ENCODE data around the gene SYTL2. TPM values are rescaled to one million over a fixed set of nuclear protein-coding genes. Genes with fewer than 3 reads are reported as not detected.
A peak's percentile ranks its signal among the peaks of the same experiment; 100 is the strongest.

Gene SYTL2
- total RNA-seq, 1 experiment from 2014 or later, result 0.77 TPM

DNA sequence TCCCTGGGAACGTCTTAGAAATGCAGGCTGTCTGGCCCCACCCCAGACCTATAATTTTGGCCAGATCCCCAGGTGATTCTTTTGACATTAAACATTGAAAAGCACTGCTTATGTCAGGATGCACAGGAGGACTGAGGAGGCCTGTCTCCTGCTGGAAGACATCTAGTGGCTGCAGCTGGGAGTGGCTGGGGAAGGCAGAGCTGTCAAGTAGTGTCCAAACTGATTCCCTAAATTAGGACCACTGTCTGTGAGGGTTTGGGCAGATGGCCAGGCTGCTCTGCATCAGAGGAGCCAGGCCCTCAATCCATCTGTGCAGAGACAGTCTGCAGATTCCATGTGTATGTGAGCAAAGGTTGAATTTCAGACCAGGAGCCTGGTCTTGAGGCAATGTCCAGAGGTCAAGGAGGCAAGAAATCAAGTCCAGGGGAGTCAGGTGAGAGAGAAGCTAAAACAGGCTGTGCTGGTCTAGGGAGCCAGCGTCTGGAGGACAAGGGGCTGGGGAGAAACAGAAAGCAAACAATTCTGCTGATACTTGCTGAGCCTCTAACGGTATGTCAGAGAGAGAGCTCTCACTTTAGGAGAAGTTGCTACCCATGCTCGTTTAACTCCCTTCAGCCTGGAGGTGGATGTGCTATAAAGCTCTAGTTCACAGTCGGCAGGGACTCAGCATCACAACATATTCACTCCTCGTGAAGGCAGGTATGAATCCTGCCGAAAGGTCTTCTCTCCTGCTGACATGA, 15.3 kb upstream of the SYTL2 start:
- ChIA-PET CTCF (no interaction called here), POLR2A (ENCODE audit: low non-redundant PET) (no interaction called here)
- Histone ChIP-seq H3K27ac (ENCODE audit: low read depth, low read length, poor library complexity, severe bottlenecking) (no peak overlapping the region), H3K9me3 (ENCODE audit: low read depth, low read length, poor library complexity, severe bottlenecking) (no peaks in the 10 kb centered on the region), H3K36me3 (ENCODE audit: insufficient read depth, low read length, poor library complexity, severe bottlenecking) (no peaks in the 10 kb centered on the region), H3K4me3 (ENCODE audit: low read depth, low read length, poor library complexity, severe bottlenecking) (no peak overlapping the region), H3K4me1 (ENCODE audit: insufficient read depth, low read length, poor library complexity, severe bottlenecking) (no peaks in the 10 kb centered on the region), H3K27me3 (replicated peaks; ENCODE audit: insufficient read depth, low read depth, low read length, poor library complexity) (no peaks in the 10 kb centered on the region)
- BruUV-seq (replicated peaks), result no TSS peak
- intact Hi-C loops (cut with micrococcal nuclease; ENCODE audit: unreplicated experiment), result loop anchor here (5.0 to 10.0 kb wide), 2 partner anchors 134 to 231 kb away; no protein-coding TSS in a partner anchor
- TF ChIP-seq EZH2 (IDR thresholded peaks at IDR 0.05; ENCODE audit: borderline replicate concordance, low read depth, low read length, poor library complexity, severe bottlenecking) (no peak), CTCF (conservative IDR thresholded peaks at IDR 0.05; ENCODE audit: low read depth, low read length) (peak; percentile 45)
- DNase-seq (ENCODE audit: low spot score), result peak; percentile 24

DNA sequence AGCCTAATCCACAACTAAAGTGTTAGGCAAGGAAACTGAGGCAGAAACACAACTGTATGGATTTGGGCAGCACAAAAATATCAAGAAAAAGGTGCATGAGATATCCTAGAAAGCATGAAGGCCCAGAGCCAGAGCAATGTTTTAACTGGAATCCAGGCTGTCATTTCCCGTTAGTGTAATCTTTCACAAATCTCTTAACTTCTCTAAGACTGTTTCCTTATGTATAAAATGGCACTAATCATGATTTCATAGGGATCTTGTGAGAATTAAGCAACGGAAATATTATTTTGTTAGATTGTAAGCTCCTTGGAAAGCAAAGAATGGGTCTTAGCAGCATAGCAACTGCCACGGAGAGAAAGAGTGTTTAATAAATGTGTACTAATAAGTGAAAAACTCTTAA, 14.7 kb upstream of the SYTL2 start:
- no TSS peak for BruUV-seq (replicated peaks)
- Histone ChIP-seq H3K9me3 (ENCODE audit: low read depth, low read length, poor library complexity, severe bottlenecking) (no peaks in the 10 kb centered on the region), H3K4me3 (ENCODE audit: low read depth, low read length, poor library complexity, severe bottlenecking) (no peak overlapping the region), H3K27ac (ENCODE audit: low read depth, low read length, poor library complexity, severe bottlenecking) (no peak overlapping the region), H3K4me1 (ENCODE audit: insufficient read depth, low read length, poor library complexity, severe bottlenecking) (no peaks in the 10 kb centered on the region), H3K36me3 (ENCODE audit: insufficient read depth, low read length, poor library complexity, severe bottlenecking) (no peaks in the 10 kb centered on the region), H3K27me3 (replicated peaks; ENCODE audit: insufficient read depth, low read depth, low read length, poor library complexity) (no peaks in the 10 kb centered on the region)
- ChIA-PET CTCF (no interaction called here), POLR2A (ENCODE audit: low non-redundant PET) (no interaction called here)
- intact Hi-C loops (cut with micrococcal nuclease; ENCODE audit: unreplicated experiment), result loop anchor here (5.0 to 10.0 kb wide), 2 partner anchors 133 to 231 kb away; no protein-coding TSS in a partner anchor
- no peak for DNase-seq (ENCODE audit: low spot score)
- TF ChIP-seq EZH2 (IDR thresholded peaks at IDR 0.05; ENCODE audit: borderline replicate concordance, low read depth, low read length, poor library complexity, severe bottlenecking) (no peak), CTCF (conservative IDR thresholded peaks at IDR 0.05; ENCODE audit: low read depth, low read length) (no peak)

GRCh38 chr11:85823816-85824215, 12.9 kb upstream of the SYTL2 start:
- ChIA-PET CTCF (no interaction called here), POLR2A (ENCODE audit: low non-redundant PET) (no interaction called here)
- Histone ChIP-seq H3K4me1 (ENCODE audit: insufficient read depth, low read length, poor library complexity, severe bottlenecking) (no peaks in the 10 kb centered on the region), H3K27me3 (replicated peaks; ENCODE audit: insufficient read depth, low read depth, low read length, poor library complexity) (no peaks in the 10 kb centered on the region), H3K9me3 (ENCODE audit: low read depth, low read length, poor library complexity, severe bottlenecking) (no peaks in the 10 kb centered on the region), H3K27ac (ENCODE audit: low read depth, low read length, poor library complexity, severe bottlenecking) (no peak overlapping the region), H3K36me3 (ENCODE audit: insufficient read depth, low read length, poor library complexity, severe bottlenecking) (no peaks in the 10 kb centered on the region), H3K4me3 (ENCODE audit: low read depth, low read length, poor library complexity, severe bottlenecking) (no peak overlapping the region)
- DNase-seq (ENCODE audit: low spot score), result no peak
- BruUV-seq (replicated peaks), result no TSS peak
- intact Hi-C loops (cut with micrococcal nuclease; ENCODE audit: unreplicated experiment), result loop anchor here (10.0 kb wide), 1 partner anchor 229 kb away; no protein-coding TSS in a partner anchor
- TF ChIP-seq CTCF (conservative IDR thresholded peaks at IDR 0.05; ENCODE audit: low read depth, low read length) (no peak), EZH2 (IDR thresholded peaks at IDR 0.05; ENCODE audit: borderline replicate concordance, low read depth, low read length, poor library complexity, severe bottlenecking) (no peak)
